Right hindlimb (tissue), 1 donor: ENCODE data around the gene PLEKHN1.

Source experiments
- DNase-seq: peaks from one replicate; pipeline ENCODE4 v3.0.0-alpha.2; 2018

PLEKHN1 gene

DNA sequence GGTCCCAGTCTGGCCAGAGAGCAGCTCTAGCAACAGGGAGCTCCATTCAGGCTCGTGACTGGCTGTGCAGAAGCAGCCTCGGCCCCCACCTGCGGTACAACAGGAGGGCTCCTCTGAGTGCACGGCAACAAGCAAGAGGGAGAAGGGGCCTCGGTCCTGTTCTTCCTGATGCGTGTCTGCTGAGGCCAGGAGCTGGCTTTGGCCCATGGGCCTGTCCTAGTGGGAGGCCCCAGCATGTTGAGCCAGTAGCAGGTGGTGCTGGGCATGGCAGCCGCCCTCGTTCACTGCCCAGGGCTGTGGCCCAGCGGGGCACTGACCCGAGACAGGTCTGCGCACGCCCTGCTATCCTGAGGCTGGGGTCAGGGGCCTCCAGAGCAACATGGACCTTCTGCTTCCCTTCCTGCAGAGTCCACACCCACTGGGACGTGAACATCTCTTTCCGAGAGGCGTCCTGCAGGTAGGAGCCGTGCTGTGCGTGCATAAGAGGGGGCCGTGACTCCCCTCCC is 35.6 kb upstream of the PLEKHN1 start:
- no peak for DNase-seq

DNA sequence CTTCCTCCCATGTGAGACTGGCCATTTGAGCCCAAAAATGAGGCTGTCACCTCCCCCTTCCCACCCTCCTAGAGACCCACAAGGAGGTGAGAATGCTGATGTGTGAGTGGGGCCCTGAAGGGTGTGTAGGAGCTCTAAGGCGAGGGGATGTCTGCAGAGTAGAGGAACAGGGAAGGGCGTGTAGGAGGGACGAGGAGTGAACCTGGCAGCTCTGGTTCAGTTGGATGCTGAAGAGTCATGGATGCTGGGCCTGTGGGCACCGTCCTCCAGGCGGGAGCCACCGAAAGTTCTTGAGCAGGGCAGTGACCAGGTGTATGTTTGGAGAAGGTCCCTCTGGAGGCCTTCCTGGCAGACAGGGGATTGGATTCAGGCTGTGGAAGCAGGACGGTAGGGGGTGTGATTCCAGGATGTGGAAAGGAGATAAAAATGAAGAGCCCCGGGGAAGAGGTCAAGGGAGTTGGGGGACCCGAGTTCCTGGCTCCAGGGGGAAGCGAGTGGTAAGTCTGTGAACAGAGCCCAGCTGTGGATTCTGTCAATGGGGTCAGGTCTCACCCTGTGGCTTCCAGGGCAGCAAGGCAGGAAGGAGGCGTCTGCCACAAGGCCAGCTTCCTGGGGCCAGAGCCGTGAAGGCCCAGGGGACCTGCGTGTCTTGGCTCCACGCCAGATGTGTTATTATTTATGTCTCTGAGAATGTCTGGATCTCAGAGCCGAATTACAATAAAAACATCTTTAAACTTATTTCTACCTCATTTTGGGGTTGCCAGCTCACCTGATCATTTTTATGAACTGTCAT is 34.7 kb upstream of the PLEKHN1 start:
- DNase-seq, result no peak

DNA sequence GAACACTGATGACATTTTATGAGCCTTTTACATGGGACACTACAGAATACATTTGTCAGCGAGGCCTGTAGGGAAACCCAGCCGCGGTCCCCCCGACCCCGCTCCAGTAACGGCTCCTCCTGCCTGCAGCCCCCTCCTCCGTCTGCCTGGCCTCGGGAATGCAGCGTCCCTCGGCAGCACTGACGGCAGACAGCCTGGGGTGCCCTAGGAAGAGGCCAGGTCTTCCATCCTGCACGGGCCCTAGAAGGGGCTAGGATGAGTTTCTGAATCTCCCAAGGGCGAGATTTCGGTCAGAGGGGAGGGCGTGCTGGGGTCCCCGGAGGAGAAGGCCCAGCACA is 34.1 kb upstream of the PLEKHN1 start:
- no peak for DNase-seq

DNA sequence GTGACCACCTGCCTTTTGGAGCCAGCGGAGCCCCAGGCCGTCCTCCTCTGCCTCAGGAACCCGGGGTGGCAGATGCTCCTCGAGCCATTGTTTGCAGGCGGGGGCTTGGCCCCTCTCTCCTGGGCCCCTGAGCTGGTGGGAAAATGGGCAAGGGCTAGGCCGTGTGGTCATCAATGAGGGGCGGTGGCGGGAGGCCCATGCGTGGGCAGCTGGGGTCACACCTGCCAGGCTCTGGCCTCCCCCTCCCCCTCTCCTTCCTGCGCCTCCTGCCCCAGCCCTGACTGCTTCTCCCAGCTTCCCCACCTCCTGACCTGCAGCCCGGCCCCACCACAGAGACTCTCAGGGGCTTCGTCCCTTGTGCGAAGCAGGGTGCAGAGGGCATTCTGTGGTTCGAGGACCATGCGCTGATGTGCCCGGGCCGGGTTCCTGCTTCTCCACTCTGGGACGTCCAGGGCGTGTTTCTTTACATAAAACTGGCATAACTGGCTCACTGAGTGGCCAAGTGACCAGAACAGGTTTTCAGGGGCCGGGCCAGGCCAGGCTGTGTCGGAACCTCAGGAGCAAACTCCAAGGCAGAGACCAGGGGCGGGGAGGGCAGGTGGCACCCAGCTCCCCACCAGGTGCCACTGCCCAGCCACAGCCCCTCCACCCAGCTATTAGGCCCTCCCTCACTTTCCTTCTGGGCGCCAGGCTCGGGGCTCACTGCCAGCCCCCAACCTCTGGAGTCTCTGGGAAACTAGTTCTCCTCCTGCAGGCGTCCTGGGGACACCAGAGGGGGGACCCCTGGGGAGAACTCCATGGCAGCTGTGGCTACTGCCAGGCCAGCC is 33.3 kb upstream of the PLEKHN1 start:
- no peak for DNase-seq

DNA sequence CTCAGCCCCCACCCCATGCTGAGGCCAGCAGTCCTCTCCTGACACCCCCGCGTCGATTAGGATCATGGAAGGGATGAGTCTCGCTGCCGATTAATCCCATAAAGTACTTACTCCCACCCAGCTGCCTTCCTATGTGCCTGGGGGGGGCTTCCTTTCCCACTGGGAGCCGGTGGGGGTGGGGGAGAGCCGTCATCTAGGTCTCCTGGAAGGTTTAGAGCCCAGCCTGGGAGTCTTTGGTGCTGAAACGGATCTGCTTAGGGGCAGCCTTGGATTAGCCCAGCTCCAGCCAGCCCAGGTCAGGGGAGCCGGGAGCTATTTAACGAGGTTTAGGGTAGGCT is 32.7 kb upstream of the PLEKHN1 start:
- DNase-seq, result no peak

DNA sequence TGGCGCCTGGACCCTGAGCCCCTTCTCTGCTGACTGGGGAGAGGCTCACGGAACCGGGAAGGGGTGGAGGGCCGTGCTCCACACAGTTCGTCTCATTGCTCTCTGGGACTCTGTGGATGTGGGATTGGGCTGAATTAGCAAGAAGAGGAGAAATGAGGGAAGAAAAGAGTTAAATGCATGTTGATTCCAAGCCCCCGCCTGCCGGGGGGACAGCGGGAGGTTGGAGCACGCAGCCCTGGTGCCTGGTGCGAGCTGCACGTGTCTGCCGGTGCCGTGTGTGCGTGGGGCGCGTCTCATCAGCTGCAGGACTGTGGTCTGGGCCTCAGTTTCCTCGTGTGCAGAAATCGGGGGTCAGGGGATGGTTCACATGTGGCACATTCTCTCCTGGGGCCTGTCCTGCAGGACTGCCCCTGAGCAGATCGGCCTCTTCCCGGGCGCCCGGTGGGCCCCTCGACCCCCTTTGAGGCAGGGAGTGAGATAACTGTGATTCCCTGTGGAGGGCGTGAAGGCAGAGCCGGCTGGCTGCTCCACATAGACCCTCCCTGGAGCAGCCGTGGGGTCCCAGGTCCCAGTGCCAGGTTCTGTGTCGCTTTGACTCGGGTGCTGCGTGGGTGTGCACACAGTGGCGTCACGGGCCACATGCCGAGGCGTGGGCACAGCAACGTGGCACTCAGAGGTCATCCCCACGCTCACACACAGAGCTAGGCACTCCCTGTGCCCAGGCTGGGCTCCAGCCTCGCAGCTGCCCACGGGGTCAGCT is 31.1 kb upstream of the PLEKHN1 start:
- DNase-seq, result no peak

DNA sequence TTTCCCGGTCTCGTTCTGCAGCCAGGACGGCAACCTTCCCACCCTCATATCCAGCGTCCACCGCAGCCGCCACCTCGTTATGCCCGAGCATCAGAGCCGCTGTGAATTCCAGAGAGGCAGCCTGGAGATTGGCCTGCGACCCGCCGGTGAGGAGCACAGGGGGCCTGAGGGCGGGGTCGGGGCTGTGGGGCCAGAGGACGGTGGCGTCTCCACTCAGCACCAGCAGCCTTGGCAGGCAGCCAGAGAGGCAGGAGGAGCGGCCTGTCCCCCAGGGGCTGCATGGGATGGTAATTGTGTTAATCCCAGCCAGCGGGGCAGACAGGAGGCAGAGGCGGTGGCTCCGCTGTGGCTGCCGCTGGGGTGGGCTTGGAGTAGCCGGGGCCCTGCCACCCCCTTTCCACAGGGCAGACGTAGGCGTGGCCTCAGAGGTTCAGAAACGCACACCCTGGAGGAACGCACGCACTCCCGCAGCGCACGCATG is 30.5 kb upstream of the PLEKHN1 start:
- DNase-seq, result peak; percentile 65

DNA sequence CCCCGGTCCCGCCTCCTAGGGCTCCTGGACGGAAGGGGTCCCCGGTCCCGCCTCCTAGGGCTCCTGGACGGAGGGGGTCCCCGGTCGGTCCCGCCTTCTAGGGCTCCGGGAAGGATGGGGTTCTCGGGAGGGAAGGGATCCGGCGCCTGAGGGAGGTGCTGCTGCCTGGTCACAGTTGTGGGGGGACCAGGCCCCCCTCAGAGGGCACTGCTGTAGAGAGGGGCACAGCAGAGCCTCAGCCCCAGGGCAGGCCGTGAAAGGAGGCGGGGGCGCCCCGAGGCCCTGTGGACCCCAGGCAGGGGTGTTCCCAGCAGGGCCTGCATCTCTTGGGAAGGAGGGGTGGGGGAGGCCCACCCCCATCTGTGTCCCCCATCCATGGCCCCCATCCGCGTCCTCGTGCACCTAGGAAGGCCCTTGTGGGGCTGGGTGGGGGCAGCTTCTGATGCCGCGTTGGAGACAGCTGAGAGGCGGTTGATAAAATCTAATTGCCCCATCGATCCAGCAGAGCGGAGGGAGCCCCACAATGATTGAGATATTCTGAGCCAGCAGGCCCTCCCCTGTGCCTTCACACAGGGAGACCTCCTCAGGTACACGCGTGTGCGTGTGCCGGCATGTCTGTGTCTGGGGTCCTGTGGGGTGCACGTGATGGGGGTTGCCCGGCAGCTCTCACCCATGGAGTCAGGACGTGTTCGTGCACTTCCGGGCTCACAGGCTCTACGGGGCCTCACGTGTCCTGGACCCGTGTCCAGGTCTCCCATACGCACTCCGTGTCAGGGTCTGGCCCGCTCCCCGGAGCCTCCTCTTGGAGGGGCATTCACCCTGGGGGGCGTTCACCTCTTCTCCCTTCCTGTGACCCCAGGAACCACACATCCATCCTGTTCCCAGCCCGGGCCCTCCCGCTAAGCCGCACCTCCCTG is 29.7 kb upstream of the PLEKHN1 start:
- DNase-seq, result no peak

DNA sequence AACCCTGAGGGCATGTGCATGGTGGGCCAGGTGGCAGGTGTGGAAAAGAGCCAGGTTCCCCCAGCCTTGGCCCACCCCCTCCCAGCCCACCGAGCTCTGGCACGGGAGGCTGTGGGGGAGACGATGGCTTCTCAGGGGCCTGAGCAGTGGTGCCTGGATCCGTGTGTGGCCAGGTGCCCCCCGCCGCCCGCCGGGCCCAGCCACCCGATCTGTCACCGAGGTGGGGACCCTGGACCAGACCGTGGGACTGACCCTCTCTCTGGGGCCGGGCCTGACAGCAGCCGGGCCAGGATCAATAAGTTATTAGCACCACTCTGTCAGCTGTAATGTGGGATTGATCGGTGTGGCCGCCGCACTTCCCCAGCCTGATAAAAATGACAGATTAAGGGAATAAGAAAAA is 28.8 kb upstream of the PLEKHN1 start:
- no peak for DNase-seq

DNA sequence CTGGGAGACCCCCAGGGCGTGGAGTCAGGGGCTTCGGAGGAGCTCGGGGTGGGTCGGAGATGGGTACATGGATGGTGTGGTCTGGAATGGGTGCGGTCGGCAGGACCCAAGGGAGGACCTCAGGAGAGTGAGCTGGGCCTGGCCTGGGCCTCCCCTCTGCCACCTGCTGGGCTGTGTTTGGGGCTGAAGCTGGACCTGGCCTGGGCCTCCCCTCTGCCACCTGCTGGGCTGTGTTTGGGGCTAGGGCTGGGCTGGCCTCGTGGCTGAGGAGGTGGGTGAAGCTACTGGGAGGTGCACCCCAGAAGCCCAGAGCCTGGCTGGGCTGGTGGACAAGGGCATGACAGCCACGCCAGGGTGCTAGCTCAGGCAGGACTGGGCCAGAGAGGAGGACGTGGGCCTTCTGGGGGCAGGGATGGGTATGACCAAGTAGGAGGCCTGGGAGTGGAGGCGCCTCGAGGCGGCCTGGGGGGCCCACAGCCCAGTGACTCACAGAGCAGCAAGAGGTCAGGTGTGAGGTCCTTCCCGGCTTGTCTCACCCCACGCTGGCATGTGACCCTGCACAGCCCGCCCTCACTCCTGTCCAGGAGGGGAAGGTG is 28.1 kb upstream of the PLEKHN1 start:
- DNase-seq, result no peak

DNA sequence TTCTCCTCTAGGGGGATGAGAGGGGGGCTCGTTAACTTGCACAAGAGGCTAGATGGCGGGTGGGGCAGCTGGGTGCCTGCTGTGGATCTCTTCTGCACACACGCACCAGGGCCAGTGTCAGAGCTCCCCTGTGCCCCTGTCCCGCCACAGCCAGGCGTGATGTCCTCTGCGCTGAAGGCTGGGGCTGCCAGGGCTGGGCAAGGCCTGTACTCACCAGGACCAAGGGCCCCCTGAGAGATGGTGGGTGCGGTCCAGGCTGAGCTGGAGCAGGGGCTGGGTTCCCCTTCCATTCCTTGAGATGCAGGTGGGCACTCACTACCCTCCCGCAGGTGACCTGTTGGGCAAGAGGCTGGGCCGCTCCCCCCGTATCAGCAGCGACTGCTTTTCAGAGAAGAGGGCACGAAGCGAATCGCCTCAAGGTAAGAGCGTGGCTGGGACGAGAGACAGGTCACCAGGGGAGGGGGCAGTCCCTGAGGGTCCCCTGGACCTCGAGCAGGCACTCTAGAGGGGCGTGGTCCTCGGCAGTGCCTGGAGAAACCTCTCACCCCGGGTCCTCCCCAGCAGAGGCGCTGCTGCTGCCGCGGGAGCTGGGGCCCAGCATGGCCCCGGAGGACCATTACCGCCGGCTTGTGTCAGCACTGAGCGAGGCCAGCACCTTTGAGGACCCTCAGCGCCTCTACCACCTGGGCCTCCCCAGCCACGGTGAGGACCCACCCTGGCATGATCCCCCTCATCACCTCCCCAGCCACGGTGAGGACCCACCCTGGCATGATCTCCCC is 27.4 kb upstream of the PLEKHN1 start:
- no peak for DNase-seq

DNA sequence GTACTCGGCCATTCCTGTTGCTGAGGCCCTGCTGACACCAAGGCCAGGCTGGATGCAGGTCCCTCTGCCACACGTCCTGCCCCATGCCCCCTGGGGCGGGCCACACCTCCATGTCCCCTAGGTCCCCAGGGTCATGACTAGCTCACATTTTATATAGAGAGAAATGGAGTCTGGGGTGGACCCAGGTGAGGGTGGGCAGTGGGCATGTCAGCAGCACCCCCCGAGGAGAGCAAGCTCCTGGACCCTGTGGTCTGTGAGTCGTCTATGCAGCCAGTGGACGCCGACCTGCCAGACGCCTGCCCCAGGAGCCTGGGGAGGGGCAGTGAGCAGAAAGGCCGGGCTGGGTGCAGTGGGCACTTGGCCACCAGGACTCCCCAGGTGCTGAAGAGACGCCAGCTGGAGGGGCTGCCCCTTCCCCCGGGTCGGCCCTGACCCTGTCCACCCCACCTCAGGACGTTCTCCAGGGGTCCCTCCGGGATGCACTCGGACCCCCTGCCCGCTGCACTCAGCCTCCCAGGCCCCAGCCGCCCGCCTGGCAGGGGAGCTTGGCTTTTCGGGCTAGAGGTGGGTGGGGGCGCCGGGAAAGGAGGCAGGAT is 26.7 kb upstream of the PLEKHN1 start:
- no peak for DNase-seq

DNA sequence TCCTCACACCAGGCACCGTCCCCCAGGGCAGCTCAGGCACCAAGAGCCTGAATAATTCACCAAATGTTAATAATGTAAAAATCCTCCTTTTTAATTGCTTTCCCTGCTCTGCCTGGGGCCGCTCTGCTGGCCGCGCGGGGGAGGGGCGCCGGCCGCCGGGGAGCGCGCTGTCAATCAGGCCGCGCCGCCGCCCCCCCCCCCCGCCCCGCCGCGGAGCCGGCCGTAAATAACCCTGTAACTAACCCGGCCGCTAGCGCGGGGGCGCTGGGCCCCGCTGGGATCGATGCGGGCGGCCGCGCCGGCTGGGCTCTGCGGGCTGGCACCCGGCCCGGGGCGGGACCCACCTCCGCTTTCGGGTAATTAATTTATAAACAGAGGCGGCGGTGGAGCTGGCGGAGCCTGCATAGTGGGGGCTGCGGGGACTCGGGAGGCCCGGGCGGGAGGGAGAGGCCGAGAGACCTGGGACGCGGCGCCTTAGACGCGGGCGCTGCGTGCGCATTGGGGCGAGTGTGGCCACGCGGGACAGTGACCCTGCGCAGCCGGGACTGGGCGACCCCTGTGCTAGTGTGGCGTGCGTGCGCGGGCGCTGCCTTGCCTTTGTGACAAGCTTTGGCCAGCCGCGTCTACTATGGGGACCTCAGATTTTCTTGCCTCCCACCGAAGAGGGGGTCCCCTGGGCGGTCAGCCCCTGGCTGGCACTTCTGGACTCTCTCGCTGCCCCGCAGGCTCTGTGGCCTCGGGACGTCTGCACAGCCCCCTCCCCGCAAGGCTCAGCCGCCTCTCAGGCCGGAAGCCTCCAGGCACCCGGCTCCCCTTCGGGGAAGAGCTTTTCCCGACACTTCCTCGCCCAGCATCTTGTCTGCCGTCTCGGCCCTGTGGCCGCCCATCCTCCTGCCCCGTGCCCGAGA is 25.9 kb upstream of the PLEKHN1 start:
- DNase-seq, result peak; percentile 88

DNA sequence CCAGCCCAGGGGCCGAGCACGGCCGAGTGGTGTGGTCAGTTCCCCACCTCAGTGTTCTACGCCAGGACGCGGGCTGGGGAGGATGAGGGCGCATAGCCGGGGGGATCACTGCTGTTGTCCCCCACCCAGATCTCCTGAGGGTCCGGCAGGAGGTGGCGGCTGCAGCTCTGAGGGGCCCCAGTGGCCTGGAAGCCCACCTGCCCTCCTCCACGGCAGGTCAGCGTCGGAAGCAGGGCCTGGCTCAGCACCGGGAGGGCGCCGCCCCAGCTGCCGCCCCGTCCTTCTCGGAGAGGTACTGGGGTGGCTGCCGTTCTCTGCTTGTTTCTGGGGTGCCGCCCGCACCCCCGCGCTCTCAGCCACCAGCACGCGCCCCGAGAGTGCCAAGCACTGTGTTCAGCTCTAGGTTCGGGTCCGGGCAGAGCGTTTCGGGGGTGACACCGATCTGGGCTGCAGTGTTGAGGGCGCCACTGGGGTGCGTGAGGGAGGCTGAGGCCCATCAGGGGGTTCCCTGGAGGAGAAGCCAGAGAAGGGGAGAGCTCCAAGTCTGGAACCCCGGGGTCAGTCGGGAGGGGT is 25.2 kb upstream of the PLEKHN1 start:
- no peak for DNase-seq

DNA sequence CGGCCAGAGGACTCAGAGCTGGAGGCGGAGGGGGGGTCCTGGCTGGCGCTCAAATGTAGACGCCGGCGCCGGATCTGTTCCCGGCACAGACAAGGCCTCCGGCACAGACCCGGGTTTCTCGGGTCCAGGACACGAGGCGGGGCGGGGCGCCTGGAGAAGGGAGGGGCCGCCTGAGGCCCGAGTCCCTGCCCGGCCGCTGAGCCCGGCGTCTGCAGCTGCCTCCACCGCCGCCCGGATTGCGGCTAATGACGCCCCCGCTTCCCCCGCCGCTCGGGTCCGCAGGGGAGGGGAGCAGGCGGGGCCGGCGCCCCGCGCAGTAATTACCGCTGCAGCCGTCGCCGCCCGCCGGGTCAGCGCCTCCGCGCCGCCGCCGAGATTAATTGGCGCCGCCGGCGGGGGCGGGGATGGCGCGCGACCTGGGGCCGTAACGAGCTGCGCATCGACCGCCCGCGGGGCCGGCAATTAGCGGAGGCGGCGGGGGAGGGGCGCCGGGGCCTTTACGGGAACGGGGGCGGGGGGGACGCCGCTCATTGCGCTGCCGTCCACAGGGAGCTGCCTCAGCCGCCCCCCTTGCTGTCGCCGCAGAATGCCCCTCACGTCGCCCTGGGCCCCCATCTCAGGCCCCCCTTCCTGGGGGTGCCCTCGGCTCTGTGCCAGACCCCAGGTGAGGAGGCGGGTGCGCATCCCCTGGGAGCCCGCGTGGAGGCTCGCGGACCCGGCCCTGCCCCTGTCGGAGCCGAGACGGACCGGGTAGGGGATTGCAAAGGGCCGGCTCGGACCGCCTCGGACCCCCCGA is 24.5 kb upstream of the PLEKHN1 start:
- peak; percentile 94 for DNase-seq

DNA sequence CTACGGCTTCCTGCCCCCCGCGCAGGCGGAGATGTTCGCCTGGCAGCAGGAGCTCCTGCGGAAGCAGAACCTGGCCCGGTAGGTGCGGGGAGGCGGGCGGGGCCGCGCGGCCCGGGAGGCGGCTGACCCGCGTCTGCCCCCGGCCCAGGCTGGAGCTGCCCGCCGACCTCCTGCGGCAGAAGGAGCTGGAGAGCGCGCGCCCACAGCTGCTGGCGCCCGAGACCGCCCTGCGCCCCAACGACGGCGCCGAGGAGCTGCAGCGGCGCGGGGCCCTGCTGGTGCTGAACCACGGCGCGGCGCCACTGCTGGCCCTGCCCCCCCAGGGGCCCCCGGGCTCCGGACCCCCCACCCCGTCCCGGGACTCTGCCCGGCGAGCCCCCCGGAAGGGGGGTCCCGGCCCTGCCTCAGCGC is 23.9 kb upstream of the PLEKHN1 start:
- peak; percentile 53 for DNase-seq

DNA sequence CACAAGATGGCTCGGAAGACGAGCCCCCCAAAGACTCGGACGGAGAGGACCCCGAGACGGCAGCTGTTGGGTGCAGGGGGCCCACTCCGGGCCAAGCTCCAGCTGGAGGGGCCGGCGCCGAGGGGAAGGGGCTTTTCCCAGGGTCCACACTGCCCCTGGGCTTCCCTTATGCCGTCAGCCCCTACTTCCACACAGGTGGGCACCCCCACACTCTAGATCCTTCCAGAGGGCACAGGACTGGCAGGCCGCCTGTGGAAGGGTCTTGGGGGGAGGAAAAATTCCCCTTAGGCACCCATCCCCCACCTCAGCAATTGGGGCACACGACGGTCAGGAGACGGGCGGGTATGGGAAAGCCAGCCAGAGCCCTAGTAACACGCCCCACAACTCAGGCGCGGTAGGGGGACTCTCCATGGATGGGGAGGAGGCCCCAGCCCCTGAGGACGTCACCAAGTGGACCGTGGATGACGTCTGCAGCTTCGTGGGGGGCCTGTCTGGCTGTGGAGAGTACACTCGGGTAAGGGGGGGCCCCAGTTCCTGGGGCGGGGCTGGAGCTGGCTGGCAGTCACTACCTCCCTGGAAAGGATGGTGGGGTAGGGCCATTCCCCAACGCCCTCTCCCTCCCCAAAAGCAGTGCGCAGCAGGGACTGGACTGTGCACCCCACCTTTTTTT is 23.3 kb upstream of the PLEKHN1 start:
- peak; percentile 71 for DNase-seq
